Thoracic aorta (tissue), 2 donors: ENCODE results near the gene YIPF2. TPM values are rescaled to one million over a fixed set of nuclear protein-coding genes. Genes with fewer than 3 reads are reported as not detected.
"Not testable (repeated sequence)": the region's sequence is repeated elsewhere in the genome, so short reads cannot be mapped to it uniquely, and the experiment has no call there.

ENCODE experiments used
- ATAC-seq: fragments of 150-250 bp; one replicate; pipeline ENCODE4 v1.8.0; 2017; ENCODE audit warnings: low read depth; ENCODE audit not compliant: insufficient number of reproducible peaks, low FRiP score
- DNase-seq: peaks from one replicate; pipeline ENCODE4 v3.0.0-alpha.2; 2020; ENCODE audit warnings: low spot score
- H3K27ac ChIP-seq, 2 donors: fragments of 200-600 bp; sonication (generic); 1 replicate in 1 of 2; 2 replicates in 1 of 2; pipeline ENCODE4 v1.5.1; 2016; ENCODE audit warnings: mild to moderate bottlenecking in 2 of 2, moderate library complexity in 2 of 2
- H3K27me3 ChIP-seq: fragments of 200-600 bp; sonication (generic); replicated peaks from 2 replicates; pipeline ENCODE4 v1.6.0; 2016; ENCODE audit warnings: mild to moderate bottlenecking; ENCODE audit not compliant: insufficient read depth
- H3K36me3 ChIP-seq: fragments of 200-600 bp; sonication (generic); one replicate; pipeline ENCODE4 v1.5.1; 2016
- H3K4me1 ChIP-seq, 2 donors: fragments of 200-600 bp; sonication (generic); 1 replicate in 1 of 2; 2 replicates in 1 of 2; pipeline versions ENCODE4 v1.5.1 to v1.6.0; 2016; ENCODE audit warnings: low read depth in 2 of 2, mild to moderate bottlenecking in 1 of 2; ENCODE audit not compliant: control insufficient read depth in 1 of 2
- H3K4me3 ChIP-seq: fragments of 200-600 bp; sonication (generic); 2 replicates; pipeline ENCODE4 v1.5.1; 2016; ENCODE audit warnings: mild to moderate bottlenecking
- H3K9me3 ChIP-seq: fragments of 200-600 bp; sonication (generic); 2 replicates; pipeline ENCODE4 v1.5.1; 2016
- total RNA-seq, 2 donors: library from RNA; depleted of rRNA; stranded (reverse); fragments of >200 nt; gene quantifications; one replicate each; pipeline versions ENCODE4 v1.1.0 to v1.2.3, GENCODE V29; 2016
- TF ChIP-seq, protein P1 (sequence below): fragments of 200-600 bp; sonication (generic); IDR thresholded peaks from one replicate; pipeline ENCODE4 v1.5.1; 2019; ENCODE audit warnings: antibody characterized with exemption

The YIPF2 gene
- total RNA-seq, 2 donors from 2014 or later = 51.2 to 79.6 TPM

DNA sequence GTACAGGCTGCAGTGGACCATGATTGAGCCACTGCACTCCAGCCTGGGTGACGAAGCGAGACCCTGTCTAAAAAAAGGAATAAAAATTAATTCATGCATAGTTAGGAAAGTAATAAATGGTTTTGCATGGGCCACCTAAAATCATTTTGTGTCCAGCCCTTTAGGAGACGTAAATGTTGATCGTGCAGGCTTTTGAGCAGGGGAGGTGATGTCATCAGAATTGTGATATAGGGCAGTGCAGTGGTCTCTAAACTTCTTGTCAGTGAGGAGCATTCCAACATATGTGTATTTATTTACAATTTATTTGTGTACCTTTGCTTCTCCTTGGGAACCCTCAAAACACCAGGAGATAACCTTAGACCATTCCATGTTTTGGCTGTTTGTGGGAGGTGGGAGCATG lies 35.4 kb upstream of the YIPF2 start:
- ATAC-seq (no peak), DNase-seq (no peak)
- H3K4me3 ChIP-seq = no peak overlapping the region
- H3K27ac ChIP-seq = no peak overlapping the region
- H3K9me3 ChIP-seq = no peaks in the 10 kb centered on the region
- peaks cover 8 to 27% of the 10 kb centered on the region in 2 donors for H3K4me1 ChIP-seq
- no peaks in the 10 kb centered on the region for H3K36me3 ChIP-seq
- H3K27me3 ChIP-seq = no peaks in the 10 kb centered on the region
- TF ChIP-seq, protein P1, sequence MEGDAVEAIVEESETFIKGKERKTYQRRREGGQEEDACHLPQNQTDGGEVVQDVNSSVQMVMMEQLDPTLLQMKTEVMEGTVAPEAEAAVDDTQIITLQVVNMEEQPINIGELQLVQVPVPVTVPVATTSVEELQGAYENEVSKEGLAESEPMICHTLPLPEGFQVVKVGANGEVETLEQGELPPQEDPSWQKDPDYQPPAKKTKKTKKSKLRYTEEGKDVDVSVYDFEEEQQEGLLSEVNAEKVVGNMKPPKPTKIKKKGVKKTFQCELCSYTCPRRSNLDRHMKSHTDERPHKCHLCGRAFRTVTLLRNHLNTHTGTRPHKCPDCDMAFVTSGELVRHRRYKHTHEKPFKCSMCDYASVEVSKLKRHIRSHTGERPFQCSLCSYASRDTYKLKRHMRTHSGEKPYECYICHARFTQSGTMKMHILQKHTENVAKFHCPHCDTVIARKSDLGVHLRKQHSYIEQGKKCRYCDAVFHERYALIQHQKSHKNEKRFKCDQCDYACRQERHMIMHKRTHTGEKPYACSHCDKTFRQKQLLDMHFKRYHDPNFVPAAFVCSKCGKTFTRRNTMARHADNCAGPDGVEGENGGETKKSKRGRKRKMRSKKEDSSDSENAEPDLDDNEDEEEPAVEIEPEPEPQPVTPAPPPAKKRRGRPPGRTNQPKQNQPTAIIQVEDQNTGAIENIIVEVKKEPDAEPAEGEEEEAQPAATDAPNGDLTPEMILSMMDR = no peak

DNA sequence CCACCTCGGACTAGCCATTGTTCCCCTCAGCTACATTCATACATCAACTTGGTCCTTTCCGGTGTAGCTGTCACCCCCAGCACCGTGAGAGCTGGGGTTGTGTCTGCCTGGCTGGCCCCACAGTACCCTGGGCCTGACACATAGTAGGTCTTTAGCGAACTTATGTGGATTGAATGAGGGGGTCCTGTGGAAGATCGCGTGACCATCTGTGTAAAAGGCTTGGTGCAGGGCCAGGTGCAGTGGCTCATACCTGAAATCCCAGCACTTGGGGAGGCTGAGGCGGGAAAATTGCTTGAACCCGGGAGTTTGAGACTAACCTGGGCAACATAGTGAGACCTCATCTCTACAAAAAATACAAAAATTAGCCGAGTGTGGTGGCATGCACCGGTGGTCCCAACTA lies 34.4 kb upstream of the YIPF2 start:
- peaks cover 8 to 27% of the 10 kb centered on the region in 2 donors for H3K4me1 ChIP-seq
- no peaks in the 10 kb centered on the region for H3K9me3 ChIP-seq
- ATAC-seq (no peak), DNase-seq (no peak)
- TF ChIP-seq, protein P1 = no peak
- H3K27ac ChIP-seq = no peak overlapping the region
- no peak overlapping the region for H3K4me3 ChIP-seq
- H3K27me3 ChIP-seq = no peaks in the 10 kb centered on the region
- H3K36me3 ChIP-seq = no peaks in the 10 kb centered on the region

DNA sequence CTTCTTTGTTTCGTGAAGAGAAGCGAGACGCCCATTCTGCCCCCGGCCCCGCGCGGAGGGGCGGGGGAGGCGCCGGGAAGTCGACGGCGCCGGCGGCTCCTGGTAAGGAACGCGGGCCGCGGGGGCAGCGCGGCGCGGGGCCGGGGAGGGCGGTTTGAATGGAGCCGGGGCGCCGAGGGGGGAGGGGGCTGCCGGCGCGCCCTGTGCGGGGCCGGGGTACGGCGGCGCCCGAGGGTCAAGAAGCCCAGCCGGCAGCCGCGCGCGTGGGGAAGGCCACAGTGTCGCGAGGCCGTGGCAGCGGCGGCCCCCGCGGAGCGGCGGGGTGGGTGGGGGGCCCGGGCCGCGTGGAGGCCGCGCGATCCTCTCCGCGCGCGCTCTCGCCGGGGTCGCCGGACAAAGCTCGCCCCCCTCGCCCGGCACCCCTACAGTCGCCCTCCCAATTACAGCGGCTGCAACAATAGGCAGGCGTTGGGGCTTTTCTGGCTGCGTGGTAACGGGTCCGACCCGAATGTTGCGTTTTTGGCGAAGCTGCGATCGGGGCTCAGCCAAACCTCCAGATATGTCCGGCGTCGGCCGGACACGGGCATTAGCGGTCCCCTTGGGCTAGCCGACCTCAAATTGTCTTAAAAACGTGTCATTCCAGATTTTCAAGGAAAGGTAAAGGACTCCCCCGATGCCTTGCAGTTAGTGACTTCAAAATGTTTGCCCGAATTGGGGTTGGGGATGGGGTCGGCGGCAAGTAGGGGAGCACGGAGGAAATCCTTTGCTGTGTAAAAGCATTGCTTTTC lies 32.8 kb upstream of the YIPF2 start:
- no peaks in the 10 kb centered on the region for H3K9me3 ChIP-seq
- ATAC-seq (peak; percentile 9), DNase-seq (no peak)
- no peaks in the 10 kb centered on the region for H3K36me3 ChIP-seq
- H3K27me3 ChIP-seq = no peaks in the 10 kb centered on the region
- peaks cover 8 to 27% of the 10 kb centered on the region in 2 donors for H3K4me1 ChIP-seq
- peak overlapping the region; percentile 87 for H3K4me3 ChIP-seq
- TF ChIP-seq, protein P1 = no peak
- H3K27ac ChIP-seq = peak overlapping the region; percentile 73 to 76

DNA sequence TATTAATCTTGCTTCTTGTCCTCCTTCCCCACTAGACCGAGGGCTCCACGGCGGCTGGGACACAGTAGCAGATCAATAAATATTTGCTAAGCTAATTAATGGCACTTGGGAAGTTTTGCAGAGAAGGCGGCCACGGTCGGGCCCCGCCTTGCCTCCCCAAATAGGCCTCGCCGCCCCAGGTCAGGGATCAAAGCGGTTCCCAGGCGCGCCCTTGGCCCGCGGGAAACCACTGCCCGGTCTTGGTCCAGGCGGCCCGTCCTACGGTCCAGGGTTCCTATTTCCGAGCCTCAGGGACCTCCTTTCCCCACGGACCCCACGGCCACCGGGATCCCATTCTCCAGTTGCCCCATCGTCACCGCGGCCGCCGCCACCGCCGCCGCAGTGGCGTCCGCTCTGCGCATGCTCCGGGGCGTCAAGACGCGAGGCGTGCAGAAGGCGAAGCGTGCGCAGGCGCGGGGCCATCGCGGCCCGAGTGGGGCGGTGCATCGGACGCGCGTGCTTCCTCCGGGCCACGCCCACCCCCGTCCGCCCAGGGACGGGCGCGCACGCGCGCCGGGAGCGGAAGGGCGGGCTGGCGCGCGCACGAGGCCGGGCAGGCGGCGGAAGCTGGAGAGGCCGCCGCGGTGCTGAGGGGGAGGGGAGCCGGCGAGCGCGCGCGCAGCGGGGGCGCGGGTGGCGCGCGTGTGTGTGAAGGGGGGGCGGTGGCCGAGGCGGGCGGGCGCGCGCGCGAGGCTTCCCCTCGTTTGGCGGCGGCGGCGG lies 32.1 kb upstream of the YIPF2 start, which contains the start of gene SMARCA4:
TSS of gene SMARCA4 (plus strand) at position 717 of the 759 bp plus-strand sequence. CDS start 23,122 bp downstream, outside the sequence.
- Histone ChIP-seq H3K27ac (peak within 1 kb of the TSS; percentile 83 to 95), H3K36me3 (no peaks in the 10 kb centered on the region), H3K9me3 (no peaks in the 10 kb centered on the region), H3K4me1 (peaks cover 8 to 27% of the 10 kb centered on the region in 2 donors), H3K27me3 (no peaks in the 10 kb centered on the region), H3K4me3 (peak within 1 kb of the TSS; percentile 87)
- DNase-seq (peak; percentile 75), ATAC-seq (peak; percentile 78)
- TF ChIP-seq, protein P1 = no peak

DNA sequence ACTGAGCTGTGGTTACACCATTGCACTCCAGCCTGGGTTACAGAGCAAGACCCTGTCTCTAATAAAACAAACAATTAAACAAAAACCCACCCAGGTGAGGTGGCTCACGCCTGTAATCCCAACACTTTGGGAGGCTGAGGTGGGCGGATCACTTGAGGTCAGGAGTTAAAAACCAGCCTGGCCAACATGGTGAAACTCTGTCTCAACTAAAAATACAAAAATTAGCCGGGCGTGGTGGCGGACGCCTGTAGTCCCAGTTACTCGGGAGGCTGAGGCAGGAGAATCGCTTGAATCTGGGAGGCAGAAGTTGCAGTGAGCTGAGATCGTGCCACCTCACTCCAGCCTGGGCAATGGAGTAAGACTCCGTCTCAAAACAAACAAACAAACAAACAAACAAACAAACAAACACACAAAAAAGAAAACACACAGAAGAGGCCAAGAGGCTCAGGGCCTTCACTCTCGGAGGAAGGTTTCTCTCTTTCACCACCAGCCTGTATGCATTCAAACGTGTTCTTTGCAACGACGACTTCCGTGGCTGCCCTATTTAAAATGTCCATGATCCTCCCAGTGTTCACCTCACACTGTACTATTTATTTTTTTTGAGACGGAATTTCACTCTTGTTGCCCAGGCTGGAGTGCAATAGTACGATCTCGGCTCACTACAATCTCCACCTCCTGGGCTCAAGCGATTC lies 31.0 kb upstream of the YIPF2 start:
- H3K4me3 ChIP-seq = peak overlapping the region; percentile 87
- peak overlapping the region in 1 of 2 donors; percentile 83 for H3K27ac ChIP-seq
- not testable (repeated sequence) for DNase-seq

More for the DNA sequence above, 31.0 kb upstream of the YIPF2 start:
- peaks cover 8 to 27% of the 10 kb centered on the region in 2 donors for H3K4me1 ChIP-seq
- H3K36me3 ChIP-seq, H3K27me3 ChIP-seq, H3K9me3 ChIP-seq, ATAC-seq: not testable (repeated sequence)
